Body of pancreas (tissue), 4 donors: Measurements from ENCODE around the gene PHF13. TPM values are rescaled to one million over a fixed set of nuclear protein-coding genes. Genes with fewer than 3 reads are reported as not detected.

Experiments
- ATAC-seq: fragments of 150-250 bp; one replicate; pipeline ENCODE4 v1.9.1; 2016
- DNase-seq, 4 donors: peaks; one replicate each; pipeline ENCODE4 v3.0.0-alpha.2; 2019
- H3K27ac ChIP-seq, 4 donors: fragments of 200-600 bp; sonication (generic); 1 replicate in 3 of 4; 2 replicates in 1 of 4; pipeline versions ENCODE4 v1.5.1 to v1.6.1; 2016 to 2019; ENCODE audit warnings: mild to moderate bottlenecking in 1 of 4, mixed read lengths in 1 of 4, moderate library complexity in 1 of 4
- H3K27me3 ChIP-seq, 2 donors: fragments of 200-600 bp; sonication (generic); one replicate each; pipeline ENCODE4 v1.6.0; 2016; ENCODE audit warnings: mild to moderate bottlenecking in 1 of 2
- H3K36me3 ChIP-seq, 2 donors: fragments of 200-600 bp; sonication (generic); replicated peaks in 1 of 2; 2 replicates each; pipeline ENCODE4 v1.5.1; 2016; ENCODE audit warnings: low read depth in 2 of 2; ENCODE audit not compliant: insufficient read depth in 1 of 2
- H3K4me1 ChIP-seq: fragments of 200-600 bp; sonication (generic); one replicate; pipeline ENCODE4 v1.6.0; 2016
- H3K4me3 ChIP-seq, 2 donors: fragments of 200-600 bp; sonication (generic); 1 replicate in 1 of 2; 2 replicates in 1 of 2; pipeline ENCODE4 v1.5.1; 2016 to 2019
- H3K9me3 ChIP-seq, 3 donors: fragments of 200-600 bp; sonication (generic); 1 replicate in 2 of 3; 2 replicates in 1 of 3; pipeline ENCODE4 v1.5.1; 2016
- POLR2A ChIP-seq, 3 donors: fragments of 450-650 bp; IDR thresholded peaks; one replicate each; pipeline ENCODE4 v1.6.1; 2016; ENCODE audit warnings: antibody characterized with exemption in 3 of 3, mild to moderate bottlenecking in 2 of 3
- WGBS, 2 donors: methylation state at CpG; one replicate each; pipeline ENCODE4 v1.1.5; 2017; 5-methylcytosine and 5-hydroxymethylcytosine counted together
- intact Hi-C: fragments of 100-400 bp; cut with DNase I; formaldehyde crosslinking; loops from one replicate; pipeline ENCODE4 v1.15.1; 2023
- total RNA-seq, 2 donors: library from RNA; depleted of rRNA; stranded (reverse); fragments of >200 nt; gene quantifications; one replicate each; pipeline ENCODE4 v1.1.0, GENCODE V29; 2016
- TF ChIP-seq, protein P1 (sequence below), 7 experiments: fragments of 450-650 bp in 4 of 7; fragments of 200-600 bp in 3 of 7; sonication (generic) in 3 of 7; IDR thresholded peaks; one replicate each; pipeline ENCODE4 v1.5.1; 2016 to 2019; ENCODE audit warnings: antibody characterized with exemption in 7 of 7

PHF13 gene
- total RNA-seq, 2 donors from 2014 or later: 6.2 to 9.6 TPM

DNA sequence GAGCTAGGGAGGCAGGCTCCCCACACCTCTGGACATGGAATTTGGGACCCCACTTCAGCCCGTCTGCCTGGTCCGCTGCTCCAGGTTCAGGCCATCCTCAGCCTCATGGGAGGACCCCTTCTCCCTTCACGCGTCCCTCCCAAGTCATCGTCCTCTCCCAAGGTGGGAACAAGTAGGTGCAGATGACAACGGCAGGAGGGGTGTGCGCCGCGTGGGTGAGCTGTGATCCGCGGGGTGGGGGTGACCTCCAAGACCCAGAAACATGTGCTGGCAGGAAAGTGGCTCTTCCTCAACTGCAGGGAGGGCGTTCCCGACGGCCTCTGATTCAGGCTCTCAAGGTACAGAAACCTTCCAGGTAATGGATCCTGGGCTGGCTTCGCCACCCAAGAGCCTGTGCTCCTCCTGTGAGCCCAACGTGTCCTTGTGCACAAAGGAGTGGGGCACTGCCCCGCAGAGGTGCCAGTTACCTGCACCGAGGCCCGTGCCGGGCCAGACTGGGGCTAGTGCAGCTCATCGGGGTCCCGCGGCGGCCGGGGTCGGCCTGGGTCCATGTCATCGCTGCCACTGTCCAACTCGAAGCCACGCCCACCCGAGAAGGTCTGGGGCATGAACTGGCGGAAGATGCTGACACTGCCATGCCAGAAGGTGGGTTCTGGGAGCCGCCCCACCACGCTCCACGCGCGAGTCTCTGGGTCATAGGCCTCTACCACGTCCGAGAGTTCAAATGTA lies 20.5 kb upstream of the PHF13 start:
- no peak for DNase-seq
- peaks cover 10 to 44% of the 10 kb centered on the region in 2 donors for H3K36me3 ChIP-seq
- ATAC-seq: no peak
- TF ChIP-seq POLR2A (IDR thresholded peaks at IDR 0.05): no peak
- TF ChIP-seq, protein P1, sequence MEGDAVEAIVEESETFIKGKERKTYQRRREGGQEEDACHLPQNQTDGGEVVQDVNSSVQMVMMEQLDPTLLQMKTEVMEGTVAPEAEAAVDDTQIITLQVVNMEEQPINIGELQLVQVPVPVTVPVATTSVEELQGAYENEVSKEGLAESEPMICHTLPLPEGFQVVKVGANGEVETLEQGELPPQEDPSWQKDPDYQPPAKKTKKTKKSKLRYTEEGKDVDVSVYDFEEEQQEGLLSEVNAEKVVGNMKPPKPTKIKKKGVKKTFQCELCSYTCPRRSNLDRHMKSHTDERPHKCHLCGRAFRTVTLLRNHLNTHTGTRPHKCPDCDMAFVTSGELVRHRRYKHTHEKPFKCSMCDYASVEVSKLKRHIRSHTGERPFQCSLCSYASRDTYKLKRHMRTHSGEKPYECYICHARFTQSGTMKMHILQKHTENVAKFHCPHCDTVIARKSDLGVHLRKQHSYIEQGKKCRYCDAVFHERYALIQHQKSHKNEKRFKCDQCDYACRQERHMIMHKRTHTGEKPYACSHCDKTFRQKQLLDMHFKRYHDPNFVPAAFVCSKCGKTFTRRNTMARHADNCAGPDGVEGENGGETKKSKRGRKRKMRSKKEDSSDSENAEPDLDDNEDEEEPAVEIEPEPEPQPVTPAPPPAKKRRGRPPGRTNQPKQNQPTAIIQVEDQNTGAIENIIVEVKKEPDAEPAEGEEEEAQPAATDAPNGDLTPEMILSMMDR (IDR thresholded peaks at IDR 0.05): no peak
- no peaks in the 10 kb centered on the region for H3K27me3 ChIP-seq
- H3K4me3 ChIP-seq: no peak overlapping the region
- H3K4me1 ChIP-seq: peaks cover 42% of the 10 kb centered on the region
- H3K9me3 ChIP-seq: no peaks in the 10 kb centered on the region
- no peak overlapping the region for H3K27ac ChIP-seq
- intact Hi-C loops: no loop called here
- 88 to 91% methylated on average over 14 to 38 of the region's 38 CpGs for WGBS, 2 donors

DNA sequence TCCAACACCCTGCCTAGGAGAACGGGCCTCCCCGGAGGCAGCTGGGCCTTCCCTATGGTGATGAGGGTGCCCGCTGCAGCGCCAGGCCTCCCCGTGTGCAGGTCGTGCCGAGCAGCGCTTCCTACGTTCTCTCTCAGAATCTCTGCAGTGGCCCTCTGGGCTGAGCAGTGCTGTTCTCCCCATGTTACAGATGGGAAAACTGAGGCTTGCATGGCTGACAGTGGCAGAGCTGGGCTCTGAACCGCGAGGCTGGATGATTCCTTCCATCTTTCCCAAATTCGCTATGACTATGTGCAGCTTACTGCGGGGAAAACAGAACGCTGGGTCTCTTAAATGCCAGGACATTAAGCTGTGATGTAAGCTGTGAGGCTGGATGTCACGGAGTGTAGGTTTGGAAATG lies 19.7 kb upstream of the PHF13 start:
- DNase-seq: no peak
- no peak for ATAC-seq
- Histone ChIP-seq H3K4me3 (no peak overlapping the region), H3K27ac (no peak overlapping the region), H3K27me3 (no peaks in the 10 kb centered on the region), H3K9me3 (no peaks in the 10 kb centered on the region), H3K4me1 (peaks cover 42% of the 10 kb centered on the region), H3K36me3 (peaks cover 10 to 43% of the 10 kb centered on the region in 2 donors)
- TF ChIP-seq POLR2A (IDR thresholded peaks at IDR 0.05): no peak
- TF ChIP-seq, protein P1 (IDR thresholded peaks at IDR 0.05): no peak
- WGBS, 2 donors: 95% methylated on average over 7 to 15 of the region's 15 CpGs
- intact Hi-C loops: no loop called here

DNA sequence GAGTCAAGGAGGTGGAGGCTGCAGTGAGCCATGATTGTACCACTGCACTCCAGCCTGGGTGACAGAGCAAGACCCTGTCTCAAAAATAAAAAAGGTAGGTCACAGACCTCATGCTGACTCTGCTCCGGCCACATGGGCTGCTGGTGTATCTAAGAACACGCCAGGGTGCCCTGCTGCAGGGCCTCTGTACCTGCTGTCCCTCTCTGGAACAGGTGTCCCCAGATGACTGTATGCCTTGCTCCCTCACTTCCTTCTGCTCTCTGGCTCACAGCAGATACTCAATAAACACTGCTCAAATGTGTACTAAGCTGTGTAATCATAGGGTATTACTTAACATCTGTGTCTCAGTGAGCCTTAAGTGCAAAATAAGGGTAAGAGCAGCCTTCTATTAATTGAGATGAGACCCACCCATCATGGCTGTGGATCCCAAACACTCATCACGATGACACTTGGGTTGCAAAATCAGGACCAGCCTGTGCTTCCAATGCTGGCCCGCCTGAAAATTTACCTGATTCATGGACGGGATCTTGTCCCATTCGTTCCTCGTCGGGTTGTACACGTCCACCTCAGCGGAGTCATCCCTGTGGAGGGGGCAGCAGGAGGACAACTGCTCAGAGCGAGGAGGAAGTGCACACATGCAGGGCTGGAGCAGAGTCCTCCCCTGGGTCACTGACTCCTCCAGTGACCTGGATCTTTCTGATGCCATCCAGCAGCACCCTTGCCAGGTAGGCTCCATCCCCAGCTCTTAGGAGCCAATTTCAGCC lies 18.4 kb upstream of the PHF13 start:
- Histone ChIP-seq H3K27ac (peak overlapping the region in 1 of 4 donors; percentile 17), H3K36me3 (peaks cover 10 to 35% of the 10 kb centered on the region in 2 donors), H3K4me1 (peaks cover 44% of the 10 kb centered on the region), H3K9me3 (no peaks in the 10 kb centered on the region), H3K4me3 (no peak overlapping the region), H3K27me3 (no peaks in the 10 kb centered on the region)
- ATAC-seq: no peak
- TF ChIP-seq, protein P1 (IDR thresholded peaks at IDR 0.05): no peak
- no peak for TF ChIP-seq POLR2A (IDR thresholded peaks at IDR 0.05)
- 86 to 90% methylated on average over 11 of the region's 11 CpGs for WGBS, 2 donors
- intact Hi-C loops: no loop called here
- peak in 2 of 4 donors; percentile 41 to 42 for DNase-seq

DNA sequence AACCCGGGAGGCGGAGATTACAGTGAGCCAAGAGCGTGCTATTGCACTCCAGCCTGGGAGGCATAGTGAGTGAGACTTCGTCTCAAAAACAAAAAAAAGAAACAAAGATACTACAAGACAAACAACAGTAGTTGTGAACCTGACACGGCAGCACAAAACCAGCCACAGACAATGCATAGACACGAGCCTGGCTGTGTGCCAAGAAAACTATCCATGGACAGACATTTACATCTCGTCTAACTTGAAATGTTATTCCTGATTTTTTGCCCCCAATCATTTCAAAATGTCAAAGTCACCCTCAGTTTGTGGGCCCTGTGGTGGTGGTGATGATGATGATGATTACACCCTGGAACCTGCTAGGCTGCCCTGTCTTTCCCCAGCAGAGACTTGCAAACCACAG lies 17.2 kb upstream of the PHF13 start:
- DNase-seq (no peak), ATAC-seq (no peak)
- intact Hi-C loops: no loop called here
- TF ChIP-seq, protein P1 (IDR thresholded peaks at IDR 0.05): no peak
- TF ChIP-seq POLR2A (IDR thresholded peaks at IDR 0.05): no peak
- Histone ChIP-seq H3K4me1 (peaks cover 51% of the 10 kb centered on the region), H3K4me3 (no peak overlapping the region), H3K9me3 (no peaks in the 10 kb centered on the region), H3K27me3 (no peaks in the 10 kb centered on the region), H3K36me3 (peaks cover 10 to 35% of the 10 kb centered on the region in 2 donors), H3K27ac (peak overlapping the region in 1 of 4 donors; percentile 31)
- 51 to 56% methylated on average over 7 of the region's 7 CpGs for WGBS, 2 donors
